HG03460 (cell line): ENCODE results near the gene POLD1.

Source experiments
- ATAC-seq: cut with Tn5 transposase; IDR thresholded peaks from one replicate; pipeline ENCODE4 v1.9.1; 2021; ENCODE audit not compliant: unreplicated experiment

Gene POLD1

DNA sequence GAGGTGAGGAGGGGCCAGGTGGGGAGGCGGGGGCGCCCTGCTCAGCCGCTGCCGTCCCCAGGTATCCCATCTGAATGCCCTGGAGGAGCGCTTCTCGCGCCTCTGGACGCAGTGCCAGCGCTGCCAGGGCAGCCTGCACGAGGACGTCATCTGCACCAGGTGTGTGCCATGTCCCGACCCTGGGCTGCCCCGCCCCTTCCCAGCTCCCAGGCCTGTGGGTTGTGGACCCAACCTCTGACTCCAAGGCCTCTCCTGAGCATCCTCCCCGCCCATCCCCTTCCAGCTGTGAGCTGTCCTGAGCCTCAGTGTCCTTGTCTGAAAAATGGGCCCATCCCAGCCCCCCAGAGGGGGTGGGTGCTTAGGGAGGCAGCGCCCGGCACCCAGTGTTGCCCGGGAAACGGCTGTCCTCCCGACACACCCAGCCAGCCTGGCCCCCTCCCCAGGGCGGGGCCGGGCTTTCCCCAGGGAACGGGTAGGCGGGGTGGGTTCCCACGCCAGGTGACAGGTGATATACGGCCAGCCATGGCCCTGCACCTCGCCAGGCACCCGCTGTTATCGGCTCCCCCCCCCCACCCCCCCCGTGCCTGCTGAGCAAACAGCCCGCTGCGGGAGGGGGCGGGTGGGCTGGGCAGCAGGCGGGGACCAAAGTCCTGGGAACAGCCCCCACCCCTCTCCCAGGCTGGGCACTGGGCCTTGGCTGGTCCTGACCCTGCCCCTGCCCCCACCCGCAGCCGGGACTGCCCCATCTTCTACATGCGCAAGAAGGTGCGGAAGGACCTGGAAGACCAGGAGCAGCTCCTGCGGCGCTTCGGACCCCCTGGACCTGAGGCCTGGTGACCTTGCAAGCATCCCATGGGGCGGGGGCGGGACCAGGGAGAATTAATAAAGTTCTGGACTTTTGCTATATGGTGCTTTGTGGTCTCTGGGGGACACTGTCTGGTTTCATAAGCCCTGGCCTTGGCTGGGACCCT, 33.2 kb downstream of the POLD1 start:
- no peak for ATAC-seq

DNA sequence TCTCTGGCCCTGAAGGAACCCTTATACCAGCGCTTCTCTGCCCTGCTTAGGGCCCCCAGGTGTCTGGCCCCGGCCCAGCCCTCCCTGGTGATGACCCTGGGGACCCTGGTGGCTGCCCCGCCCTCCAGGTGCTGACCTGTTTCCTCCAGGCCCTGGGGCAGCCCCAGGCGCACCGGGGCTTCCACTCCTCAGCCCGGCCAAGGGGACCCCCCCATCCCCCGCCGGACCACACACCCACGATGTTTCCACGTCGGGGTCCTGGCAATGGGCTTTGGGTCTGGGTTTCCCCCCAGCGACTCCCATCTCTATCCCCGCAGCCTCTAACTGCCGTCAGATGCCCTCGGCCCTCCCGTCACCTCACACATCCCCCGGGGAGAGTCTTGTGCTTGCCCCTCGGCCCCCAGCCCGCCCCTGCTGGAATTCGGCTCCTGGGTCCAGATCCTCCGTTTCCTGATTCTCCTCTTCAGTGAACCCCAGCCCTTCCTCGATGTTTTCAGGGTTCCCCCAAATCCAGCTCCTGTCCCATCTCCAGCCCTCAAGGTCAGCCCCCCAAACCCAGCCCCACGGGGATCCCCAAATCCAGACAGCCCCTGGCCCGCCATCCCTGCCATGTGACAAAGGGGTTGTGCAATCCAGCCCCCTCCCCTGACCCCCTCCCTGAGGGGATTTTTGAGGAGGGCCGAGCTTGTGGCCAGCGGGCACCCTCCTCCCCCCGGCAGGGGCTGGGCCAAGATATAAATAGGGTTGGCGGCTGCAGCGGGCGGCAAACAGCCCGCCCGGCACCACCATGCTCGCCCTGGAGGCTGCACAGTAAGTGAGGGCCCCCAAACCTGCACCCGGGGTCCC, 34.3 kb downstream of the POLD1 start, which contains the start of gene SPIB:
Gene SPIB (plus strand): TSS at position 763 of the 846 bp plus-strand sequence. CDS start 25 bp downstream, at position 788.
- ATAC-seq: no peak

DNA sequence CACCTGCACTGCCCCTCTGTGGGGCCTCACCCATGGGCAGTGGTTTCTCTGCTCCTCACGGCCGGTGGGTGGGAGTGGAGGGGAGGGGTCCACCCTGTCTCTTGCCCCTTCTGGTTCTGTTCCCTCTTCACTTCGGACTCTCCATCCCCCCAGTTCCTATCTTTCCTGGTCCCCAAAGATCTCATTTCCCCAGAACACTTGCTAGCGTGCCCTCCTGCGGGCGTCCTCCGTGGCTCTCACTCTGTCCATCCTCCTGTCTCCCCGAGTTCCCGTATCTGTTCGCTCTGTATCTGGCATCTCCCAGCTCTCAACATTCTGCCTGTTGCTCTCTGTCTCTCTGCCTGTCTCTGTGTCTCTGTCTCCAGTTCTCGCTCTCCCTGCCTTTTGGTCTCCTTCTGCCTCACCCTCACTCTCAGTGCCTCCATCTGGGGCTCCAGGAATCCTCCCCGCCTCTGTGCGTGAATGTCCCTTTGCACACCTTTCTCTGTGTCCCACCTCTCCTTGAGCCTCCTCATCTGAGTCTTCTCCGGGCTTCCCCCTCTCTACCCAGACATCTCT, 35.0 kb downstream of the POLD1 start:
- no peak for ATAC-seq

DNA sequence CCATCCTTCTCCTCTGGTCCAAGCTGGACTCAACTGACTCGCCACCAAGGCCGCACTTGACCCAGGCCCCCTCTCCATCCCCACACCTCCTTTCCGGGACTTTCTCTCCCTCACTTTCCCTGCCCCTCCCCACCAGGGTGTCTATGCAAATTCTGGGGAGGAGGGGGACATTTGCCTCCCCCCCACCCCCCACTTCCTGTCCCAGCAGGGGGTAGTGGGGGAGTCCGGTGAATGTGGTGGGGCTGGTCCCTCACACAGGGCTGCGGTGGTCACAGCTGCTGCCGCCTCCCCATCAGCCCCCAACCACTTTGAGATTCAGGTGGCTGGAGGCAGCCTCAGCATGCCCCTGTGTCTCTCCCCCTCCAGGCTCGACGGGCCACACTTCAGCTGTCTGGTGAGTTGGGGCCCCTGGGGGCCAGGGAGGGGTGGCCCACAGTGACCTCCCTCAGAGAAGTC, 35.5 kb downstream of the POLD1 start:
- no peak for ATAC-seq

GRCh38 chr19:50420127-50420526, 36.0 kb downstream of the POLD1 start:
- no peak for ATAC-seq

GRCh38 chr19:50420808-50421207, 36.7 kb downstream of the POLD1 start:
- ATAC-seq: no peak

- no peak for ATAC-seq
These were observed 38.5 kb downstream of the POLD1 start for GRCh38 chr19:50422397-50423278.

DNA sequence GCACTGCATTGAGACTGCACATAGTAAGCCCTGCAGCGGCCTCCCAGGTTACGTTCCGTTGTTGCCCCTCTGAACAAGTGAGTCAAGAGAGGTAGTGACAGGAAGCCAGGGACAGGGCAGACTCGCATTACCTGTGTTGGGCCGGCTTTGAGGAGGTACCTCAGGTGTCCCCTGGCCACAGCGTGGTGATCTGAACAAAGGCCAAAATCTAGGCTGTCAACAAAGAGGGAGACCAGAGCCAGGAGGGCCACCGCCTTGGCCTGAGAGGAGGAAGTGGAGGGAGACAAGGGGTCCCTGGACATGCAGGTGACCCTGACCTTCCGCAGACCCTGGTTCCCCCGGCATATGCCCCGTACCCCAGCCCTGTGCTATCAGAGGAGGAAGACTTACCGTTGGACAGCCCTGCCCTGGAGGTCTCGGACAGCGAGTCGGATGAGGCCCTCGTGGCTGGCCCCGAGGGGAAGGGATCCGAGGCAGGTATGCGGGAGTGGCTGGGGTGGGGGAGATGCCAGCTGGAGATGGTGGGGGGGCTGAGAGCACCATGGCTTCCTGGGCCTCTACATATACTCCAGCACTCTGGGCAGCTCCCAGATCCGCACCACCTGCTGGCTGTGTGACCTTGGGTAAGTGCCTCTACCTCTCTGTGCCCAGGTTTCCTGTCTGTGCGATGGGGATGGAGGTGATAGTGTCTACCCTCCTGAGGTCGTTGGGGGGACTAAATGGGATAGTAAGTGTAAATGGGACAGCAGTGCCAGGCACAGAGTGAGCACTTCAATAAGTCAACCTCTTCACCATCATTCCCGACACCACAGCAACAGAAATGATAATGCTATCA, 39.3 kb downstream of the POLD1 start:
- ATAC-seq: no peak

GRCh38 chr19:50425581-50425980, 41.4 kb downstream of the POLD1 start:
- no peak for ATAC-seq

DNA sequence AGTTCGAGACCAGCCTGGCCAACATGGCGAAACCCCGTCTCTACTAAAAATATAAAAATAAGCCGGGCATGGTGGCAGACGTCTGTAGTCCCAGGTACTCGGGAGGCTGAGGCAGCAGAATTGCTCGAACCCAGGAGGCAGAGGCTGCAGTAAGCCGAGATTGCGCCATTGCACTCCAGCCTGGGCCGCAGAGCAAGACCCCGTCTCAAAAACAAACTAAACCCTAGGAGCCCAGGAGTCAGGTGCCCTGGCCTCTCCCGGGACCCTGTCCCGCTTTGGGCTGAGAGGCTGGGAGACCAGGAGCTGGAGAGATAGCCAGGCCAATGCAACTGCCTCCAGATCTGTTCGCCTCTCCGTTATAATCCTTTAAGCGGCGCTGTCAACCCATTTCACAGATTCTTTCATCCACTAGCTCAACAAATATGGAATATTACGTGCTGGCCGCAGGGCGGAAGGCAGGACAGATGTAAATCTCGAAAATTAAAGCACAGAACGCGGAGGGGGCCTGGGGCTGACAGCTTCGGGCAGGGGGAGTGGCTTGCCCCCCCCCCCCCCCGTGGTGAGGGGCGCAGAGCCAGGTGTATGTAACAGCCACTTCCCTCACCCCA, 43.3 kb downstream of the POLD1 start:
- ATAC-seq: no peak

- ATAC-seq: no peak
These were observed 43.9 kb downstream of the POLD1 start for GRCh38 chr19:50427997-50428425.

- no peak for ATAC-seq
These were observed 44.8 kb downstream of the POLD1 start for GRCh38 chr19:50428772-50429463.

DNA sequence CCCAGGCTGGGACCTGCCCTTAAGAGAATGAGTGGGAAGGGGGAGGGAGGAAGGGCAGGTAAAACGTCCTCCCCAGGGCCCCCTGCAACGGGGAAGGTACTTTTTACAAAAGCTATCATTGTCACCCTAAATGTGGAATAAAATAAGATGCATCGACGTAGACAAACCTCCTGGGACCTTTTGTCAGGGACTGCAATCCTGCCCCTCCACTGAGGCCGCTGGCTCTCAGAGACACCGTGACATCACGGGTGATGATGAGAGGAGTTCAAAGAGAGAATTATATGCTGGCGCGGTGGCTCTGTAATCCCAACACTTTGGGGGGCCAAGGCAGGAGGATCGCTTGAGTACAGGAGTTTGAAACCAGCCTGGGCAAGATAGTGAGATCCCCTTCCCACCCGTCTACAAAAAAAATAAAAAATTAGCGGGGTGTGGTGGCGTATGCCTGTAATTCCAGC, 46.8 kb downstream of the POLD1 start:
- ATAC-seq: no peak

DNA sequence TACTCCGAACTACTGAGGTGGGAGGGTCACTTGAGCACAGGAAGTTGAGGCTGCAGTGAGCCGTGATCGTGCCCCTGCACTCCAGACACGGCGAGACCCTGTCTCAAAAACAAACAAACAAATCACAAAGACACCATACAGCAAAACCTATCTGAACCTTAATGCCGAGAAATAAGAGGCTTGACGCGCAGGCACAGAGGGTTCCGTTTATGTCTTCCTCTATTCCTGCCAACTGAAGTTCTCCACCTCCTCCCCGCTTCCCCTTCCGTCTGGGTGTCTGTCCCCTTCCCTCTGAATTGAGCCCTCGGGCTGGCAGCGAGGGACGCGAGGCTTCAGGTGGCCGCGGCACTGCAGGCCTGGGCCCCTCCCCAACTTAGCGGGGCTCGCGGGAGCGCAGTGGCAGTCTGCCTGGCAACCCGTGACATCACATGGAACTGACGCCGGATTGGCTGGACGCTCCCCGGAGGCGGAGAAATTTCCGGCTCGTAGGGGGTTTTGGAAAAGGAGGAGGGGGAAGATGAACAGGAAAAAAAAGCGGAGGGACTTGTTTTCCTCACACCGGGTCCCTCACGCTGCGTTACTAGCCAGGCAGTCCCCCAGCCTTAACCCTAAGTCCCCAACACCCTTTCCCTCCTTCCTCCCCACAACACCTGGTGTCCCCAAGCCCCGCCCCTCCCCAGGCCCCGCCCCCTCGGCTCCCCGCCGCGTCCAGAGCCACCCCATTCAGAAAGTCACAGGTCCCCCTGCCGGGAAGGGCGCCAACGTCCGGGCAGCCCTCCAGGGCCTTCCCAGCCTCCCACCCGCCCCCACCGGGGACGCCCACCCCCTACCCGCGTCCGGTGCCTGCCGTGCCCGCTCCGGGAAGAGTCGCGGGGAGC, 47.4 kb downstream of the POLD1 start:
- ATAC-seq: peak; percentile 55

GRCh38 chr19:50432221-50433028, 48.3 kb downstream of the POLD1 start, which contains the start of gene MYBPC2:
Gene MYBPC2, plus strand, starts transcription at chr19:50432892. Its CDS starts 62 bp downstream, at chr19:50432954.
- ATAC-seq: no peak
